Liver (tissue), 9 donors: Measurements from ENCODE around the gene FGD1. TPM values are rescaled to one million over a fixed set of nuclear protein-coding genes. Genes with fewer than 3 reads are reported as not detected.

Experiments
- DNase-seq: peaks from one replicate; pipeline ENCODE4 v3.0.0-alpha.2; 2017; ENCODE audit warnings: low spot score
- H3K27ac ChIP-seq, 2 donors: one replicate each; pipeline ENCODE4 v1.7.0; 2013; ENCODE audit warnings: inconsistent platforms in 2 of 2, low read length in 2 of 2, control low read depth in 1 of 2, low read depth in 1 of 2, mild to moderate bottlenecking in 1 of 2
- H3K27me3 ChIP-seq, 4 donors: one replicate each; pipeline versions ENCODE4 v1.6.1 to v1.7.0; 2013; ENCODE audit warnings: low read length in 3 of 4, inconsistent platforms in 1 of 4, mild to moderate bottlenecking in 1 of 4, moderate library complexity in 1 of 4; ENCODE audit not compliant: control insufficient read depth in 4 of 4, insufficient read depth in 4 of 4
- H3K36me3 ChIP-seq, 4 donors: one replicate each; pipeline versions ENCODE4 v1.6.1 to v1.7.0; 2013; ENCODE audit warnings: low read length in 3 of 4, mild to moderate bottlenecking in 3 of 4, low read depth in 1 of 4, moderate library complexity in 1 of 4; ENCODE audit not compliant: control insufficient read depth in 4 of 4, insufficient read depth in 3 of 4
- H3K4me1 ChIP-seq, 4 donors: one replicate each; pipeline versions ENCODE4 v1.6.1 to v1.7.0; 2013; ENCODE audit warnings: low read length in 3 of 4, mild to moderate bottlenecking in 3 of 4, moderate library complexity in 1 of 4; ENCODE audit not compliant: control insufficient read depth in 4 of 4, insufficient read depth in 4 of 4
- H3K4me3 ChIP-seq, 3 donors: one replicate each; pipeline versions ENCODE4 v1.6.1 to v1.7.0; 2013; ENCODE audit warnings: low read length in 3 of 3, control low read depth in 1 of 3, low read depth in 1 of 3, mild to moderate bottlenecking in 1 of 3
- H3K9ac ChIP-seq, 2 donors: one replicate each; pipeline ENCODE4 v1.7.0; 2013; ENCODE audit warnings: low read length in 2 of 2, mild to moderate bottlenecking in 2 of 2, moderate library complexity in 2 of 2, control low read depth in 1 of 2, low read depth in 1 of 2
- H3K9me3 ChIP-seq, 4 donors: one replicate each; pipeline versions ENCODE4 v1.6.1 to v1.7.0; 2013; ENCODE audit warnings: low read length in 3 of 4; ENCODE audit not compliant: control insufficient read depth in 4 of 4
- CTCF ChIP-seq: fragments of 150-350 bp; IDR thresholded peaks from 2 replicates; pipeline ENCODE4 v1.5.1; 2017; ENCODE audit warnings: improper control_type of control experiment, low read depth, low read length; ENCODE audit not compliant: missing input control
- FOXA1 ChIP-seq: IDR thresholded peaks from 2 replicates; pipeline ENCODE4 v1.6.1; 2016; ENCODE audit warnings: antibody characterized with exemption
- FOXA2 ChIP-seq: IDR thresholded peaks from 2 replicates; pipeline ENCODE4 v1.6.1; 2016; ENCODE audit warnings: antibody characterized with exemption
- GABPA ChIP-seq, 2 donors: IDR thresholded peaks in 1 of 2; conservative IDR thresholded peaks in 1 of 2; 2 replicates each; pipeline ENCODE4 v1.6.1; 2016; ENCODE audit warnings: antibody characterized with exemption in 2 of 2, mild to moderate bottlenecking in 1 of 2, moderate library complexity in 1 of 2
- HNF4A ChIP-seq, 2 donors: conservative IDR thresholded peaks; 2 replicates each; pipeline ENCODE4 v1.6.1; 2016; ENCODE audit warnings: antibody characterized with exemption in 2 of 2, mild to moderate bottlenecking in 2 of 2
- HNF4G ChIP-seq: IDR thresholded peaks from 2 replicates; pipeline ENCODE4 v1.6.1; 2016; ENCODE audit warnings: antibody characterized with exemption
- JUND ChIP-seq, 2 donors: IDR thresholded peaks; 2 replicates each; pipeline ENCODE4 v1.6.1; 2016; ENCODE audit warnings: antibody characterized with exemption in 2 of 2
- NR2F2 ChIP-seq: IDR thresholded peaks from 2 replicates; pipeline ENCODE4 v1.6.1; 2016; ENCODE audit warnings: antibody characterized with exemption
- RXRA ChIP-seq, 2 donors: IDR thresholded peaks; 2 replicates each; pipeline ENCODE4 v1.6.1; 2017 to 2018; ENCODE audit warnings: antibody characterized with exemption in 2 of 2, mild to moderate bottlenecking in 1 of 2
- SP1 ChIP-seq: IDR thresholded peaks from 2 replicates; pipeline ENCODE4 v1.6.1; 2018; ENCODE audit warnings: antibody characterized with exemption, mild to moderate bottlenecking
- YY1 ChIP-seq: IDR thresholded peaks from 2 replicates; pipeline ENCODE4 v1.6.1; 2016; ENCODE audit warnings: antibody characterized with exemption, mild to moderate bottlenecking
- WGBS: extraction: QIAGEN DNeasy Blood & Tissue Kit; methylation state at CpG from one replicate; pipeline ENCODE4 v1.1.7; 2013; 5-methylcytosine and 5-hydroxymethylcytosine counted together
- polyA plus RNA-seq, 2 donors: library from polyadenylated mRNA; stranded (reverse) in 1 of 2; unstranded in 1 of 2; fragments of 200-250 nt in 1 of 2; fragments of >200 nt in 1 of 2; fragmentation: Nextera tagmentation in 1 of 2; extraction: Ambion mirVana in 1 of 2; gene quantifications; one replicate each; pipeline versions ENCODE4 v1.2.1 to v1.2.3, GENCODE V29; 2013 to 2015
- total RNA-seq, 2 donors: library from RNA; depleted of rRNA; stranded (reverse); fragments of >200 nt; gene quantifications; one replicate each; pipeline ENCODE4 v1.2.3, GENCODE V29; 2014
- TF ChIP-seq, protein P1 (sequence below): IDR thresholded peaks from 2 replicates; pipeline ENCODE4 v1.6.1; 2016; ENCODE audit warnings: antibody characterized with exemption
- TF ChIP-seq, protein P2 (sequence below): IDR thresholded peaks from 2 replicates; pipeline ENCODE4 v1.6.1; 2016; ENCODE audit warnings: antibody characterized with exemption, mild to moderate bottlenecking
- donor health status: healthy.
- donor health status: healthy.
- donor health status: healthy.
- donor health status: healthy.
- donor health status: healthy.

The FGD1 gene
- total and polyA plus RNA-seq, 4 donors: 0.32 to 0.89 (median 0.58) TPM

DNA sequence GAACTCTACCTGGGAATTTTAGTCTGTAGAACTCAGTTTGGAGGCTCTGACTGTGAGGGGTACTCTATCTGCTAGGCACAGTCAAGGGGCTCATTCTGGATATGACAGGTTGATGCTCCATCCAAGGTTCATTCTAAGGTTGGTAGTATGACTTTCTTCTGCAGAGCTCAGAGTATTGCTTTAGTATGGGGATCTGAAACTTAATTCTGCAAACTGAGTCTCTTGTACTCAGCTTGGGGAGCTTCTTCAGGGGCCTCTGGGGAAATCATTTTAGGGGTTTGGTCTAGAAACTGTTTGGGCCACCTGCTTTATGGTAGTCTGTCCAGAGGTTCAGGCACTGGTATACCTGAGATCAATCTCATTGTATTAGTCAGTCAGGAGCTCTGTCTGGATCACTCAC, 65.5 kb downstream of the FGD1 start:
- Histone ChIP-seq H3K9ac (no peak overlapping the region), H3K27me3 (no peaks in the 10 kb centered on the region), H3K9me3 (no peaks in the 10 kb centered on the region), H3K4me1 (no peaks in the 10 kb centered on the region), H3K27ac (no peak overlapping the region), H3K4me3 (no peak overlapping the region), H3K36me3 (no peaks in the 10 kb centered on the region)
- TF ChIP-seq, protein P1, sequence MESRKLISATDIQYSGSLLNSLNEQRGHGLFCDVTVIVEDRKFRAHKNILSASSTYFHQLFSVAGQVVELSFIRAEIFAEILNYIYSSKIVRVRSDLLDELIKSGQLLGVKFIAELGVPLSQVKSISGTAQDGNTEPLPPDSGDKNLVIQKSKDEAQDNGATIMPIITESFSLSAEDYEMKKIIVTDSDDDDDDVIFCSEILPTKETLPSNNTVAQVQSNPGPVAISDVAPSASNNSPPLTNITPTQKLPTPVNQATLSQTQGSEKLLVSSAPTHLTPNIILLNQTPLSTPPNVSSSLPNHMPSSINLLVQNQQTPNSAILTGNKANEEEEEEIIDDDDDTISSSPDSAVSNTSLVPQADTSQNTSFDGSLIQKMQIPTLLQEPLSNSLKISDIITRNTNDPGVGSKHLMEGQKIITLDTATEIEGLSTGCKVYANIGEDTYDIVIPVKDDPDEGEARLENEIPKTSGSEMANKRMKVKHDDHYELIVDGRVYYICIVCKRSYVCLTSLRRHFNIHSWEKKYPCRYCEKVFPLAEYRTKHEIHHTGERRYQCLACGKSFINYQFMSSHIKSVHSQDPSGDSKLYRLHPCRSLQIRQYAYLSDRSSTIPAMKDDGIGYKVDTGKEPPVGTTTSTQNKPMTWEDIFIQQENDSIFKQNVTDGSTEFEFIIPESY: no peak
- TF ChIP-seq RXRA (IDR thresholded peaks at IDR 0.05) (no peak), SP1 (no peak), FOXA1 (no peak), HNF4A (conservative IDR thresholded peaks at IDR 0.05) (no peak), FOXA2 (no peak), CTCF (no peak)
- TF ChIP-seq, protein P2, sequence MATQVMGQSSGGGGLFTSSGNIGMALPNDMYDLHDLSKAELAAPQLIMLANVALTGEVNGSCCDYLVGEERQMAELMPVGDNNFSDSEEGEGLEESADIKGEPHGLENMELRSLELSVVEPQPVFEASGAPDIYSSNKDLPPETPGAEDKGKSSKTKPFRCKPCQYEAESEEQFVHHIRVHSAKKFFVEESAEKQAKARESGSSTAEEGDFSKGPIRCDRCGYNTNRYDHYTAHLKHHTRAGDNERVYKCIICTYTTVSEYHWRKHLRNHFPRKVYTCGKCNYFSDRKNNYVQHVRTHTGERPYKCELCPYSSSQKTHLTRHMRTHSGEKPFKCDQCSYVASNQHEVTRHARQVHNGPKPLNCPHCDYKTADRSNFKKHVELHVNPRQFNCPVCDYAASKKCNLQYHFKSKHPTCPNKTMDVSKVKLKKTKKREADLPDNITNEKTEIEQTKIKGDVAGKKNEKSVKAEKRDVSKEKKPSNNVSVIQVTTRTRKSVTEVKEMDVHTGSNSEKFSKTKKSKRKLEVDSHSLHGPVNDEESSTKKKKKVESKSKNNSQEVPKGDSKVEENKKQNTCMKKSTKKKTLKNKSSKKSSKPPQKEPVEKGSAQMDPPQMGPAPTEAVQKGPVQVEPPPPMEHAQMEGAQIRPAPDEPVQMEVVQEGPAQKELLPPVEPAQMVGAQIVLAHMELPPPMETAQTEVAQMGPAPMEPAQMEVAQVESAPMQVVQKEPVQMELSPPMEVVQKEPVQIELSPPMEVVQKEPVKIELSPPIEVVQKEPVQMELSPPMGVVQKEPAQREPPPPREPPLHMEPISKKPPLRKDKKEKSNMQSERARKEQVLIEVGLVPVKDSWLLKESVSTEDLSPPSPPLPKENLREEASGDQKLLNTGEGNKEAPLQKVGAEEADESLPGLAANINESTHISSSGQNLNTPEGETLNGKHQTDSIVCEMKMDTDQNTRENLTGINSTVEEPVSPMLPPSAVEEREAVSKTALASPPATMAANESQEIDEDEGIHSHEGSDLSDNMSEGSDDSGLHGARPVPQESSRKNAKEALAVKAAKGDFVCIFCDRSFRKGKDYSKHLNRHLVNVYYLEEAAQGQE: no peak
- no peak for DNase-seq

DNA sequence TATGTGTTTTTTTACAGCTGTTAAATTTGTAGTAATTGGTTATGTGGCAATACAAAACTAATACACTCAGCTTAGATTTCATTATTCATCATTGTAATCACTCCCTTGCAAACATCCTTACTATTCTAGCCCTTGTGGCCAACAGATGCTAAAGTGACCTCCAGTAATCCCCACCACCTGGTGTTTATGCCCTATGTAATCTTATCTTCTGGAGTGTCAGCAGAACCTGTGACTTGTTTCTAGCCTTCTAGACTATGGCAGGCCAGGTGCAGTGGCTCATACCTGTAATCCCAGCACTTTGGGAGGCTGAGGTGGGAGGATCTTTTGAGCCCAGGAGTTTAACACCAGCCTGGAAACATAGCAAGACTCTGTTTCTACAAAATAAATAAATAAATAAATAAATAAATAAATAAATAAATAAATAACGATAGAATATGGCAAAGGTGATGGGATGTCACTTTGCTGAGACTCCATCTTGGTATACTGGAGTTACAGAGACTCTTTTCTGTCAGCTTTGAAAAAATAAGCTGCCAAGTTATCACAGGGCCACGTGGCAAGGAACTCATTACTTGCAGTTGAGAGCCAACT, 68.1 kb downstream of the FGD1 start:
- DNase-seq: no peak
- H3K4me1 ChIP-seq: no peaks in the 10 kb centered on the region
- H3K4me3 ChIP-seq: no peak overlapping the region

GRCh38 chrX:54423161-54423888, 72.7 kb downstream of the FGD1 start:
- Histone ChIP-seq H3K9me3 (no peaks in the 10 kb centered on the region), H3K27ac (no peak overlapping the region), H3K4me3 (no peak overlapping the region), H3K9ac (no peak overlapping the region), H3K4me1 (peaks cover 0 to 6% (median 3%) of the 10 kb centered on the region in 4 donors), H3K36me3 (no peaks in the 10 kb centered on the region), H3K27me3 (no peaks in the 10 kb centered on the region)
- DNase-seq: no peak
- 54% methylated on average over 14 of the region's 14 CpGs for WGBS
- no peak for TF ChIP-seq CTCF
- no peak for TF ChIP-seq SP1
- TF ChIP-seq, protein P1: no peak
- TF ChIP-seq NR2F2: no peak
- no peak for TF ChIP-seq YY1
- TF ChIP-seq JUND (IDR thresholded peaks at IDR 0.05): no peak
- TF ChIP-seq HNF4G: no peak

More for the DNA sequence above, 68.1 kb downstream of the FGD1 start:
- no peak for TF ChIP-seq GABPA (IDR thresholded peaks at IDR 0.05 in 1 of 2, conservative IDR thresholded peaks at IDR 0.05 in 1 of 2)
- no peak for TF ChIP-seq FOXA1
- Histone ChIP-seq H3K9ac (no peak overlapping the region), H3K9me3 (no peaks in the 10 kb centered on the region), H3K27me3 (no peaks in the 10 kb centered on the region), H3K36me3 (no peaks in the 10 kb centered on the region), H3K27ac (no peak overlapping the region)
- WGBS: 79% methylated on average over 2 of the region's 2 CpGs
